HepG2 (cell line): ENCODE measurements around the gene UBE2E1. TPM values are rescaled to one million over a fixed set of nuclear protein-coding genes. Genes with fewer than 3 reads are reported as not detected.

Source experiments
- AHR ChIP-seq: IDR thresholded peaks from 2 replicates; pipeline ENCODE4 v1.6.1; 2018; ENCODE audit warnings: missing genetic modification reagents, missing compliant biosample characterization
- CBX5 ChIP-seq: sonication (generic); formaldehyde crosslinking; IDR thresholded peaks from 2 replicates; pipeline ENCODE4 v1.4.0; 2020; ENCODE audit warnings: missing genetic modification reagents, borderline replicate concordance
- ELF1 ChIP-seq: sonication (generic); formaldehyde crosslinking; IDR thresholded peaks from 2 replicates; pipeline ENCODE4 v1.4.0; 2020; ENCODE audit warnings: missing genetic modification reagents
- FOSL2 ChIP-seq: sonication (generic); formaldehyde crosslinking; IDR thresholded peaks from 2 replicates; pipeline ENCODE4 v1.4.0; 2020; ENCODE audit warnings: missing genetic modification reagents
- HDAC6 ChIP-seq: fragments of 200-600 bp; sonication (generic); IDR thresholded peaks from 2 replicates; pipeline ENCODE4 v1.7.0; 2017; ENCODE audit warnings: mild to moderate bottlenecking, antibody characterized with exemption, low read length, low read depth
- HMGXB3 ChIP-seq: sonication (generic); formaldehyde crosslinking; IDR thresholded peaks from 2 replicates; pipeline ENCODE4 v1.4.0; 2020; ENCODE audit warnings: missing genetic modification reagents, borderline replicate concordance
- JUND ChIP-seq: sonication (generic); formaldehyde crosslinking; IDR thresholded peaks from 2 replicates; pipeline ENCODE4 v1.8.0; 2022; ENCODE audit warnings: mild to moderate bottlenecking, missing genetic modification reagents
- KLF6 ChIP-seq: IDR thresholded peaks from 2 replicates; pipeline ENCODE4 v1.8.0; 2016; ENCODE audit warnings: missing biosample characterization, missing genetic modification reagents
- PHB2 ChIP-seq: fragments of 450-650 bp; IDR thresholded peaks from 2 replicates; pipeline ENCODE4 v1.6.1; 2018; ENCODE audit not compliant: partially characterized antibody
- POGZ ChIP-seq: sonication (generic); formaldehyde crosslinking; IDR thresholded peaks from 2 replicates; pipeline ENCODE4 v1.4.0; 2020; ENCODE audit warnings: mild to moderate bottlenecking, missing genetic modification reagents
- RNF219 ChIP-seq: sonication (generic); formaldehyde crosslinking; IDR thresholded peaks from 2 replicates; pipeline ENCODE4 v1.5.0; 2020; ENCODE audit warnings: mild to moderate bottlenecking, missing genetic modification reagents
- SIN3A ChIP-seq: IDR thresholded peaks from 2 replicates; pipeline ENCODE4 v1.6.1; 2011; ENCODE audit warnings: low read depth, mild to moderate bottlenecking, control low read depth, low read length, borderline replicate concordance
- ZBED4 ChIP-seq: sonication (generic); formaldehyde crosslinking; IDR thresholded peaks from 2 replicates; pipeline ENCODE4 v1.4.0; 2020; ENCODE audit warnings: missing genetic modification reagents, borderline replicate concordance
- ZBTB21 ChIP-seq: sonication (generic); formaldehyde crosslinking; IDR thresholded peaks from 2 replicates; pipeline ENCODE4 v1.4.0; 2020; ENCODE audit warnings: missing genetic modification reagents
- ZFX ChIP-seq: sonication (generic); formaldehyde crosslinking; IDR thresholded peaks from 2 replicates; pipeline ENCODE4 v1.4.0; 2020; ENCODE audit warnings: mild to moderate bottlenecking, low read depth, missing genetic modification reagents, moderate library complexity
- ZNF124 ChIP-seq: sonication (generic); formaldehyde crosslinking; IDR thresholded peaks from 2 replicates; pipeline ENCODE4 v1.4.0; 2020; ENCODE audit warnings: missing genetic modification reagents
- ZNF644 ChIP-seq: IDR thresholded peaks from 2 replicates; pipeline ENCODE4 v1.6.1; 2016; ENCODE audit warnings: low read depth
- ZNF816 ChIP-seq: sonication (generic); formaldehyde crosslinking; IDR thresholded peaks from 2 replicates; pipeline ENCODE4 v1.8.0; 2022; ENCODE audit warnings: missing genetic modification reagents, mild to moderate bottlenecking, borderline replicate concordance
- ZNF839 ChIP-seq: sonication (generic); formaldehyde crosslinking; IDR thresholded peaks from 2 replicates; pipeline ENCODE4 v1.4.0; 2020; ENCODE audit warnings: missing genetic modification reagents, mild to moderate bottlenecking, borderline replicate concordance
- polyA plus RNA-seq, 8 experiments: library from polyadenylated mRNA; depleted of rRNA in 3 of 8; stranded (reverse) in 7 of 8; unstranded in 1 of 8; fragments of >200 nt; fragmentation: Illumina TruSeq in 4 of 8; extraction: Trizol in 4 of 8; gene quantifications; 2 replicates each; pipeline versions ENCODE4 v1.2.1 to v1.2.3, GENCODE V29; 2011 to 2016; ENCODE audit warnings: low read depth in 4 of 8, missing spikeins in 1 of 8, mixed read lengths in 1 of 8; ENCODE audit not compliant: insufficient read depth in 1 of 8
- total RNA-seq, 5 experiments: library from RNA; depleted of rRNA; stranded (reverse); fragments of >200 nt; fragmentation: Illumina TruSeq; extraction: Trizol; gene quantifications; 2 replicates each; pipeline ENCODE4 v1.2.3, GENCODE V29; 2016; ENCODE audit warnings: low read depth in 1 of 5

UBE2E1 gene
- total and polyA plus RNA-seq, 2 of the 13 experiments (the other 11 are each of a cell fraction or from before 2014, with no cell fraction given): 55.4 to 61.8 TPM

GRCh38 chr3:23916886-23917678 is 111.3 kb downstream of the UBE2E1 start, which contains the start of the genes NKIRAS1 and RPL15 (continued):
- 0 out of 2 replicates have a peak, but pooled peaks have one; percentile 76 for TF ChIP-seq HMGXB3 (CRISPR knock-in tag)
- TF ChIP-seq ZNF124 (CRISPR knock-in tag): peak; percentile 91
- TF ChIP-seq ZNF644 (CRISPR knock-in tag): no peak
- peak; percentile 64; the same call in 1 of the 2 replicates for TF ChIP-seq JUND
- TF ChIP-seq ZBED4 (CRISPR knock-in tag): 0 out of 2 replicates have a peak, but pooled peaks have one; percentile 40
- peak; percentile 84; the same call in 1 of the 2 replicates for TF ChIP-seq AHR (CRISPR knock-in tag)
- peak; percentile 94 for TF ChIP-seq ZFX (CRISPR knock-in tag)
- TF ChIP-seq FOSL2 (CRISPR knock-in tag): peak; percentile 51
- TF ChIP-seq PHB2: no peak
- peak; percentile 78; the same call in 1 of the 2 replicates for TF ChIP-seq KLF6
- TF ChIP-seq SIN3A: peak; percentile 90; the same call in 1 of the 2 replicates
- peak; percentile 87 for TF ChIP-seq ELF1 (CRISPR knock-in tag)
- 0 out of 2 replicates have a peak, but pooled peaks have one; percentile 6 for TF ChIP-seq ZBTB21 (CRISPR knock-in tag)
- TF ChIP-seq HDAC6: no peak
- peak; percentile 60 for TF ChIP-seq CBX5
- TF ChIP-seq ZNF816 (CRISPR knock-in tag): peak; percentile 32; the same call in 1 of the 2 replicates
- peak; percentile 26; the same call in 1 of the 2 replicates for TF ChIP-seq RNF219 (CRISPR knock-in tag)
- 0 out of 2 replicates have a peak, but pooled peaks have one; percentile 47 for TF ChIP-seq POGZ (CRISPR knock-in tag)
- peak; percentile 94; the same call in 1 of the 2 replicates for TF ChIP-seq ZNF839
